Fibroblast of the aortic adventitia (primary cell): ENCODE measurements around the gene MASP2. TPM values are rescaled to one million over a fixed set of nuclear protein-coding genes. Genes with fewer than 3 reads are reported as not detected.
"Not testable (repeated sequence)": the region's sequence is repeated elsewhere in the genome, so short reads cannot be mapped to it uniquely, and the experiment has no call there.

ENCODE experiments used
- DNase-seq: peaks from one replicate; pipeline ENCODE4 v3.0.0-alpha.2; 2010; ENCODE audit warnings: low read depth
- H3K4me3 ChIP-seq: 2 replicates; pipeline ENCODE4 v1.5.1; 2011; ENCODE audit warnings: low read depth, mild to moderate bottlenecking, control low read depth, low read length, moderate library complexity
- total RNA-seq: library from RNA; depleted of rRNA; stranded (reverse); fragments of >200 nt; gene quantifications from 2 replicates; pipeline ENCODE4 v1.2.3, GENCODE V29; 2012; ENCODE audit warnings: low replicate concordance
- TF ChIP-seq, protein P1 (sequence below): IDR thresholded peaks from 2 replicates; pipeline ENCODE4 v1.5.1; 2011; ENCODE audit warnings: mild to moderate bottlenecking, low read length, control low read depth, inconsistent platforms; ENCODE audit not compliant: insufficient read depth

Gene MASP2
- total RNA-seq, 1 donor = not detected

DNA sequence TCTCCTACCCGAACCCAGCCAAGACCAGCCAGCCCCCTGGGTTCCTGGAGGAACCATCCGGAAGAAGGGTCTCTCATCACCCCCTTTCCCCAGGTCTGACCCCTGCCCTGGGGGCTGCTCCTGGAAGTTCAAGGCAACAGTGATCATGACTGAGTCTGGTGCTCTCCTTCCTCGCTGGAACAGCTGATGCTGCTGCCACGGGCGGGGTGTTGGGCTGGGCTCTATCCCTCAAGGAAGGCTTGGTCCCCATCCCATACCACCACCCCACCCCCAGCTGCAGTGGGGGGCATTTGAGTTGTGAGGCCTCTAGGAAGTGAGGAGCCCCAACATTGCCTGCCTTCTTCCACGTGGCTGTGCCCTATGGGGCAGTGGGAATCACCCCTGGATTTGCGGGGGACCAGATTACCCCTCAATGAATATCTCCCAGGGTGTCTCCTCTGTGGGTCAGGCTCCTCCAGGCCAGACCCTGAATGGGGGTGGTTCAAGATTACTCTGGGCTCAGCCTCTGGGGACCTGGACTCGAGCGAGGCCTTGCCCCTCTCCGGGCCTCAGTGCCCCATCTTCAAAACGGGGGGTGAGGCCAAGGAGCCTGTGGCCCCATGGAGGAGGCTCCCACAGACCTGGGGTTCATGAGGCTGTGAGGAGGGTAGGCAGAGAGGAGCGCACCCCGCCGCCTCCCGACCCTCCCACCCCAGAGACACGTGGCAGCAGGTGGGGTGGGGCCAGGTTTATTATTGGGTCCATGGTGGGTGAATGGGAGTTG, 2.8 kb downstream of the MASP2 start:
- H3K4me3 ChIP-seq = no peak overlapping the region
- no peak for DNase-seq
- TF ChIP-seq, protein P1, sequence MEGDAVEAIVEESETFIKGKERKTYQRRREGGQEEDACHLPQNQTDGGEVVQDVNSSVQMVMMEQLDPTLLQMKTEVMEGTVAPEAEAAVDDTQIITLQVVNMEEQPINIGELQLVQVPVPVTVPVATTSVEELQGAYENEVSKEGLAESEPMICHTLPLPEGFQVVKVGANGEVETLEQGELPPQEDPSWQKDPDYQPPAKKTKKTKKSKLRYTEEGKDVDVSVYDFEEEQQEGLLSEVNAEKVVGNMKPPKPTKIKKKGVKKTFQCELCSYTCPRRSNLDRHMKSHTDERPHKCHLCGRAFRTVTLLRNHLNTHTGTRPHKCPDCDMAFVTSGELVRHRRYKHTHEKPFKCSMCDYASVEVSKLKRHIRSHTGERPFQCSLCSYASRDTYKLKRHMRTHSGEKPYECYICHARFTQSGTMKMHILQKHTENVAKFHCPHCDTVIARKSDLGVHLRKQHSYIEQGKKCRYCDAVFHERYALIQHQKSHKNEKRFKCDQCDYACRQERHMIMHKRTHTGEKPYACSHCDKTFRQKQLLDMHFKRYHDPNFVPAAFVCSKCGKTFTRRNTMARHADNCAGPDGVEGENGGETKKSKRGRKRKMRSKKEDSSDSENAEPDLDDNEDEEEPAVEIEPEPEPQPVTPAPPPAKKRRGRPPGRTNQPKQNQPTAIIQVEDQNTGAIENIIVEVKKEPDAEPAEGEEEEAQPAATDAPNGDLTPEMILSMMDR = no peak

DNA sequence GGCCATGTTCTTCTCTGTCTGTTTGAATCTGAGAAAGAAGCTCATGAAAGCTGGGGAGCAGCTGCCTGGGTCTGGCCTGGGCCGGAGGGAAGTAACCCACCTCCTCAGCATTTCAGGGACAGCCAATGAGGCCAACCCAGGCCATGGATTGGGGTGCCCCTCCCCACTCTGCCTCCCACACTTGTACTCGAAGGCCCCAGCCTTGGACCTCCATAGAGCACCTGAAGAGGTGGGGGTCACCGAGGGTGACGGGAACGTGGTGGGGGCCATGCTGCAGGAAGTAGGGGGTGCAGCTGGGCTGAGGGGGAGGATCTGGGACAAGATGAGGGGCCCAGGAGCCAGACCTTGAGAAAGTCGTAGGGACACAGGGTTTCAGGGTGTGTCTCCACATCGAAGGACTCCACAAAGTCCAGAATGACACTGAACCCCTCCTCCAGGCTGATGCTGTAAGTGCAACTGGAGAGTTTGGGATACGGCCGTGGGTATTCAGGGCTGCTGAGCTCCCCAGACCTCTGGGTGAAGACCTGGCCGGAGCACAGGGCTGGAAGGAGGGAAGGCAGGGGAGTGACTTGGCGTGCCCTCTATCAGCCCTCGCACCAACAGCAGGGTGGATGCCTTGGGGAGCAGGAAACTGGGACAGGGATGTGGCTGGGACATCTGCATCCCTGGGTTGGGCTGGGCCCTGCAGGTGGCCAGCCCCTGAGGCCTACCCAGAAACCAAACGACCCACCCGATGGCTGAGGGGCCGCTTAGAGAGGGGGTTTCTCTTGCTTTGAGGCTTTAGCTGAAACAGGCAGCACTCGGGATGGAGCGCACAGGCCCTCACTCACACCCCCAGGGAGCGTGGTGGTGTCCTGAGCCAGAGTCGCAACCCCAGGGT, 3.8 kb downstream of the MASP2 start:
- no peak for DNase-seq

DNA sequence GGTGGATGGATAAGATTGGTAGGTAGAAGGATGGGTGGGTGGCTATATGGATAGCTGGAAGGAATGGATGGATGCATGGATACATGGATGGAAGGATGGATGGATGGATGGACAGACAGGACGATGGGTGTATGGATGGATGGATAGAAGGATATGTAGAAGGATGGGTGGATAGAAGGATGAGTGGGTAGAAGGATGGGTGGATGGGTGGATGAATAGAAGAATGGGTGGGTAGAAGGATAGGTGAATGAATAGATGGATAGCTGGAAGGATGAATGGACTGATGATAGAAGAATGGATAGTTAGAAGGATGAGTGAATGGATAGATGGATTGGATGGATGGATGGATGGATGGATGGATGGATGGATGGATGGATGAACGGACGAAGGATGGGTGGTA, 5.0 kb downstream of the MASP2 start:
- no peak overlapping the region for H3K4me3 ChIP-seq
- no peak for DNase-seq
- TF ChIP-seq, protein P1 = no peak

More for the DNA sequence above, 3.8 kb downstream of the MASP2 start:
- TF ChIP-seq, protein P1 = no peak
- H3K4me3 ChIP-seq = no peak overlapping the region

DNA sequence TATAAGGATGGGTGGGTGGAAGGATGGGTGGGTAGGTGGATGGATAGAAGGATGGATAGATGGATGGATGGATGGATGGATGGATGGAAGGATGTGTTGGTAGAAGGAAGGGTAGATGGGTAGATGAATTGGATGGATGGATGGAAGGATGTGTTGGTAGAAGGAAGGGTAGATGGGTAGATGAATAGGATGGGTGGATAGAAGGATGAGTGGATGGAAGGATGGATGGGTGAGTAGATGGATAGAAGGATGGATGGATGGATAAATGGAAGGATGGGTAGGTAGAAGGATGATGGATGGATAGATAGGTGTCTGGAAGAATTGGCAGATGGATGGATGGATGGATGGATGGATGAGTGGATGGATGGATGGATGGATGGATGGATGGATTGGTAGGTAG, 6.0 kb downstream of the MASP2 start:
- no peak for DNase-seq
- TF ChIP-seq, protein P1 = no peak
- no peak overlapping the region for H3K4me3 ChIP-seq

DNA sequence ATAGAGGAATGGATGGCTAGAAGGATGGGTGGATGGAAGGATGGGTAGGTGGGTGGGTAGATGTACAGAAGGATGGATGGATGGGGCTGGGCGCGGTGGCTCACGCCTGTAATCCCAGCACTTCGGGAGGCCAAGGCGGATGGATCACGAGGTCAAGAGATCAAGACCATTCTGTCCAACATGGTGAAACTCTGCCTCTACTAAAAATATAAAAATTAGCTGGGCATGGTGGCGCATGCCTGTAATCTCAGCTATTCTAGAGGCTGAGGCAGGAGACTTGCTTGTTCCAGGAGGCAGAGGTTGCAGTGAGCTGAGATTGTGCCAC, 7.0 kb downstream of the MASP2 start:
- not testable (repeated sequence) for H3K4me3 ChIP-seq

DNA sequence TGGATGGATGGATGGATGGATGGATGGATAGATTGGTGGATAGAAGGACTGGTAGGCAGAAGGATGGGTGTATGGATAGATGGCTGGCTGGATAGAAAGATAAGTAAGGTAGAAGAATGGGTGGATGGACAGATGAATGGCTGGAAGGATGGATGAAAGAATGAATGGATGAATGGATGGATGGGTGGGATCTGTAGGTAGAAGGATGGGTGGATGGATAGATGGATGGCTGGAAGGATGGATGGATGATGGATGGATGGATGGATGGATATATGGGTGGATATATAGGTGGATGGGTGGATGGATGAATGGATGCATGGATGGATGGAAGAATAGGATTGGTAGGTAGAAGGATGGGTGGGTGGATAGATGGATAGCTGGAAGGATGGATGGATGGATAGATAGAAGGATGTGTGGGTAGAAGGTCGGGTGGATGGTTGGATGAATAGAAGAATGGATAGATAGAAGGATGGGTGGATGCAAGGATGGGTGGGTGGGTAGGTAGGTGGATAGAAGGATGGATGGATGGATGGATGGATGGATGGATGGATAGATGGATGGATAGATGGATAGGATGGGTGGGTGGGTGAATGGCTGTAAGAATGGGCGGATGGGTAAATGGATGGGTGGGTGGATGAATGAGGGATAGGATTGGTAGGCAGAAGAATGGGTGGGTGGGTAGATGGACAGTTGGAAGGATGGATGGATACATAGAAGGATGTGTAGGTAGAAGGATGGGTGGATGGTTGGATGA, 7.5 kb downstream of the MASP2 start:
- H3K4me3 ChIP-seq = no peak overlapping the region
- TF ChIP-seq, protein P1 = no peak
- no peak for DNase-seq

More for the DNA sequence above, 7.0 kb downstream of the MASP2 start:
- not testable (repeated sequence) for DNase-seq
